ENCODE measurements around the gene CSNK1A1. TPM values are rescaled to one million over a fixed set of nuclear protein-coding genes. Genes with fewer than 3 reads are reported as not detected.

CSNK1A1 gene
- total RNA-seq, 4 donors from 2014 or later: 273 to 365 (median 320) TPM

GRCh38 chr5:149586708-149587318 lies 35.6 kb upstream of the CSNK1A1 start:
- DNase-seq (ENCODE audit: low spot score in 2 of 2): no peak
- no peaks in the 10 kb centered on the region for H3K9me3 ChIP-seq
- H3K27ac ChIP-seq: peak overlapping the region; percentile 54
- H3K4me1 ChIP-seq: peaks cover 52% of the 10 kb centered on the region
- WGBS: 66% methylated on average over 1 of the region's 1 CpG
- H3K36me3 ChIP-seq: no peaks in the 10 kb centered on the region
- H3K27me3 ChIP-seq: no peaks in the 10 kb centered on the region
- TF ChIP-seq CTCF (IDR thresholded peaks at IDR 0.05): no peak
- no peak for TF ChIP-seq POLR2A (IDR thresholded peaks at IDR 0.05)
- no peak for TF ChIP-seq EP300 (IDR thresholded peaks at IDR 0.05)
- no peak overlapping the region for H3K4me3 ChIP-seq

GRCh38 chr5:149585910-149586309 lies 34.7 kb upstream of the CSNK1A1 start:
- no peaks in the 10 kb centered on the region for H3K27me3 ChIP-seq
- H3K4me1 ChIP-seq: peaks cover 54% of the 10 kb centered on the region
- TF ChIP-seq POLR2A (IDR thresholded peaks at IDR 0.05) (no peak), CTCF (IDR thresholded peaks at IDR 0.05) (no peak), POLR2AphosphoS5 (IDR thresholded peaks at IDR 0.05) (no peak), EP300 (IDR thresholded peaks at IDR 0.05) (no peak)
- DNase-seq (ENCODE audit: low spot score in 2 of 2): no peak
- H3K36me3 ChIP-seq: no peaks in the 10 kb centered on the region
- H3K4me3 ChIP-seq: no peak overlapping the region
- peak overlapping the region; percentile 54 for H3K27ac ChIP-seq
- no peaks in the 10 kb centered on the region for H3K9me3 ChIP-seq

- 74% methylated on average over 2 of the region's 2 CpGs for WGBS
- Histone ChIP-seq H3K36me3 (no peaks in the 10 kb centered on the region), H3K27ac (peak overlapping the region; percentile 93), H3K9me3 (no peaks in the 10 kb centered on the region), H3K4me3 (no peak overlapping the region), H3K4me1 (peaks cover 62% of the 10 kb centered on the region), H3K27me3 (no peaks in the 10 kb centered on the region)
- no peak for DNase-seq (ENCODE audit: low spot score in 2 of 2)
- TF ChIP-seq POLR2A (IDR thresholded peaks at IDR 0.05): no peak
- TF ChIP-seq POLR2AphosphoS5 (IDR thresholded peaks at IDR 0.05): no peak
These were observed 32.9 kb upstream of the CSNK1A1 start for GRCh38 chr5:149584121-149584520.

- peak overlapping the region; percentile 93 for H3K27ac ChIP-seq
- peak overlapping the region; percentile 63 for H3K4me3 ChIP-seq
- H3K27me3 ChIP-seq: no peaks in the 10 kb centered on the region
- peaks cover 59% of the 10 kb centered on the region for H3K4me1 ChIP-seq
- H3K36me3 ChIP-seq: no peaks in the 10 kb centered on the region
- TF ChIP-seq EP300 (IDR thresholded peaks at IDR 0.05) (no peak), CTCF (IDR thresholded peaks at IDR 0.05) (no peak), POLR2AphosphoS5 (IDR thresholded peaks at IDR 0.05) (no peak), POLR2A (IDR thresholded peaks at IDR 0.05) (no peak)
- no peak for DNase-seq (ENCODE audit: low spot score in 2 of 2)
- H3K9me3 ChIP-seq: no peaks in the 10 kb centered on the region
- 36% methylated on average over 1 of the region's 1 CpG for WGBS
These were observed 32.2 kb upstream of the CSNK1A1 start for GRCh38 chr5:149583394-149583793.

- H3K4me1 ChIP-seq: peaks cover 47% of the 10 kb centered on the region
- H3K4me3 ChIP-seq: peak overlapping the region; percentile 63
- WGBS: 29% methylated on average over 9 of the region's 9 CpGs
- H3K27me3 ChIP-seq: no peaks in the 10 kb centered on the region
- H3K36me3 ChIP-seq: no peaks in the 10 kb centered on the region
- DNase-seq (ENCODE audit: low spot score in 2 of 2): no peak
- H3K27ac ChIP-seq: peak overlapping the region; percentile 93
- TF ChIP-seq POLR2AphosphoS5 (IDR thresholded peaks at IDR 0.05) (no peak), EP300 (IDR thresholded peaks at IDR 0.05) (no peak), POLR2A (IDR thresholded peaks at IDR 0.05) (no peak), CTCF (IDR thresholded peaks at IDR 0.05) (no peak)
- H3K9me3 ChIP-seq: no peaks in the 10 kb centered on the region
These were observed 30.9 kb upstream of the CSNK1A1 start for GRCh38 chr5:149581931-149582768.
